Smooth muscle cell (in vitro differentiated cells): Measurements from ENCODE around the gene MAST4. TPM values are rescaled to one million over a fixed set of nuclear protein-coding genes. Genes with fewer than 3 reads are reported as not detected.

Source experiments
- DNase-seq: peaks from one replicate; lab custom pipeline; 2025; ENCODE audit not compliant: unreplicated experiment; lab: John Stamatoyannopoulos, UW
- H2AFZ ChIP-seq: fragments of 200-600 bp; sonication (generic); 2 replicates; pipeline ENCODE4 v1.6.0; 2016; ENCODE audit warnings: antibody characterized with exemption, low read depth, mild to moderate bottlenecking
- H3F3A ChIP-seq: fragments of 200-600 bp; sonication (generic); 2 replicates; pipeline ENCODE4 v1.6.0; 2017; ENCODE audit warnings: antibody characterized with exemption, low read depth
- H3K27ac ChIP-seq: fragments of 200-600 bp; sonication (generic); 2 replicates; pipeline ENCODE4 v1.5.1; 2016; ENCODE audit warnings: low read depth, mild to moderate bottlenecking
- H3K27me3 ChIP-seq: fragments of 200-600 bp; sonication (generic); 2 replicates; pipeline ENCODE4 v1.6.1; 2016; ENCODE audit warnings: low read depth, mild to moderate bottlenecking
- H3K36me3 ChIP-seq: fragments of 200-600 bp; sonication (generic); 2 replicates; pipeline ENCODE4 v1.5.1; 2016; ENCODE audit warnings: low read depth
- H3K4me1 ChIP-seq: fragments of 200-600 bp; sonication (generic); 2 replicates; pipeline ENCODE4 v1.5.1; 2016; ENCODE audit warnings: low read depth
- H3K4me2 ChIP-seq: fragments of 200-600 bp; sonication (generic); 2 replicates; pipeline ENCODE4 v1.6.0; 2016; ENCODE audit warnings: mild to moderate bottlenecking
- H3K4me3 ChIP-seq: fragments of 200-600 bp; sonication (generic); 2 replicates; pipeline ENCODE4 v1.5.1; 2016; ENCODE audit warnings: mild to moderate bottlenecking
- H3K79me2 ChIP-seq: fragments of 200-600 bp; sonication (generic); 2 replicates; pipeline ENCODE4 v1.6.0; 2016; ENCODE audit warnings: low read depth, mild to moderate bottlenecking
- H3K9ac ChIP-seq: fragments of 200-600 bp; sonication (generic); 2 replicates; pipeline ENCODE4 v1.6.0; 2016; ENCODE audit warnings: low read depth
- H3K9me3 ChIP-seq: fragments of 200-600 bp; sonication (generic); replicated peaks from 2 replicates; pipeline ENCODE4 v1.5.1; 2016; ENCODE audit warnings: low read depth
- H4K20me1 ChIP-seq: fragments of 200-600 bp; sonication (generic); 2 replicates; pipeline ENCODE4 v1.6.0; 2016; ENCODE audit warnings: low read depth
- CTCF ChIP-seq: fragments of 200-600 bp; sonication (generic); IDR thresholded peaks from 2 replicates; pipeline ENCODE4 v1.5.1; 2017; ENCODE audit warnings: borderline replicate concordance, mild to moderate bottlenecking, antibody characterized with exemption; ENCODE audit not compliant: insufficient read depth, poor library complexity, severe bottlenecking
- WGBS: methylation state at CpG from one replicate; pipeline ENCODE4 v1.1.7; 2016; ENCODE audit warnings: low lambda C conversion rate; 5-methylcytosine and 5-hydroxymethylcytosine counted together
- polyA plus RNA-seq: library from polyadenylated mRNA; unstranded; fragments of >200 nt; fragmentation: Nextera tagmentation; extraction: Ambion mirVana; gene quantifications from 2 replicates; pipeline ENCODE4 v1.2.1, GENCODE V29; 2016
- total RNA-seq: library from RNA; depleted of rRNA; stranded (reverse); fragments of >200 nt; gene quantifications from 2 replicates; pipeline ENCODE4 v1.2.3, GENCODE V29; 2014

MAST4 gene
- total and polyA plus RNA-seq, 2 experiments from 2014 or later: 6.3 to 24.0 TPM

- H2AFZ ChIP-seq: no peak overlapping the region
- DNase-seq: no peak
- H3K27me3 ChIP-seq: no peaks in the 10 kb centered on the region
- H3K9me3 ChIP-seq: no peaks in the 10 kb centered on the region
- no peaks in the 10 kb centered on the region for H4K20me1 ChIP-seq
- peaks cover 5% of the 10 kb centered on the region for H3F3A ChIP-seq
- H3K79me2 ChIP-seq: peaks cover 11% of the 10 kb centered on the region
- H3K9ac ChIP-seq: no peak overlapping the region
- peak overlapping the region; percentile 58 for H3K27ac ChIP-seq
- 88% methylated on average over 1 of the region's 1 CpG for WGBS
- peak overlapping the region; percentile 4 for H3K4me2 ChIP-seq
- no peak overlapping the region for H3K4me3 ChIP-seq
- H3K36me3 ChIP-seq: no peaks in the 10 kb centered on the region
- no peak for TF ChIP-seq CTCF
- peaks cover 7% of the 10 kb centered on the region for H3K4me1 ChIP-seq
Observed at GRCh38 chr5:67021031-67021430, 424.8 kb downstream of the MAST4 start.

- H3K27me3 ChIP-seq: no peaks in the 10 kb centered on the region
- no peak overlapping the region for H2AFZ ChIP-seq
- TF ChIP-seq CTCF: no peak
- H3K9me3 ChIP-seq: no peaks in the 10 kb centered on the region
- H3K4me3 ChIP-seq: no peak overlapping the region
- peak overlapping the region; percentile 4 for H3K4me2 ChIP-seq
- peaks cover 11% of the 10 kb centered on the region for H3K79me2 ChIP-seq
- H3K36me3 ChIP-seq: no peaks in the 10 kb centered on the region
- H3F3A ChIP-seq: peaks cover 1% of the 10 kb centered on the region
- no peak for DNase-seq
- H3K4me1 ChIP-seq: peaks cover 7% of the 10 kb centered on the region
- H3K9ac ChIP-seq: no peak overlapping the region
- H4K20me1 ChIP-seq: peaks cover 3% of the 10 kb centered on the region
- H3K27ac ChIP-seq: peak overlapping the region; percentile 58
Observed at GRCh38 chr5:67021521-67021920, 425.3 kb downstream of the MAST4 start.

- no peaks in the 10 kb centered on the region for H3K36me3 ChIP-seq
- no peak for TF ChIP-seq CTCF
- H4K20me1 ChIP-seq: peaks cover 3% of the 10 kb centered on the region
- no peaks in the 10 kb centered on the region for H3K27me3 ChIP-seq
- no peaks in the 10 kb centered on the region for H3K9me3 ChIP-seq
- peaks cover 11% of the 10 kb centered on the region for H3K79me2 ChIP-seq
- no peak overlapping the region for H3K4me3 ChIP-seq
- peak overlapping the region; percentile 58 for H3K27ac ChIP-seq
- WGBS: 92% methylated on average over 3 of the region's 3 CpGs
- no peak overlapping the region for H3K9ac ChIP-seq
- peaks cover 7% of the 10 kb centered on the region for H3K4me1 ChIP-seq
- peak overlapping the region; percentile 4 for H3K4me2 ChIP-seq
- DNase-seq: no peak
- no peaks in the 10 kb centered on the region for H3F3A ChIP-seq
- H2AFZ ChIP-seq: no peak overlapping the region
Observed at GRCh38 chr5:67021962-67022361, 425.8 kb downstream of the MAST4 start.

GRCh38 chr5:67025457-67025856, 429.3 kb downstream of the MAST4 start:
- DNase-seq: no peak

More at GRCh38 chr5:67025457-67025856, 429.3 kb downstream of the MAST4 start:
- Histone ChIP-seq H3K4me3 (no peak overlapping the region), H3K4me1 (no peaks in the 10 kb centered on the region), H3K9me3 (no peaks in the 10 kb centered on the region), H3K36me3 (no peaks in the 10 kb centered on the region), H3K27me3 (no peaks in the 10 kb centered on the region), H3F3A (no peaks in the 10 kb centered on the region), H3K27ac (no peak overlapping the region), H3K9ac (no peak overlapping the region), H3K4me2 (no peak overlapping the region), H4K20me1 (peaks cover 3% of the 10 kb centered on the region), H2AFZ (no peak overlapping the region), H3K79me2 (peaks cover 11% of the 10 kb centered on the region)
- 94% methylated on average over 2 of the region's 2 CpGs for WGBS
- TF ChIP-seq CTCF: no peak
